ENCODE results near the gene VAPA. TPM values are rescaled to one million over a fixed set of nuclear protein-coding genes. Genes with fewer than 3 reads are reported as not detected.
"Not testable (repeated sequence)": the region's sequence is repeated elsewhere in the genome, so short reads cannot be mapped to it uniquely, and the experiment has no call there.

Gene VAPA
- polyA plus RNA-seq, 3 donors, result 209 to 265 (median 238) TPM

DNA sequence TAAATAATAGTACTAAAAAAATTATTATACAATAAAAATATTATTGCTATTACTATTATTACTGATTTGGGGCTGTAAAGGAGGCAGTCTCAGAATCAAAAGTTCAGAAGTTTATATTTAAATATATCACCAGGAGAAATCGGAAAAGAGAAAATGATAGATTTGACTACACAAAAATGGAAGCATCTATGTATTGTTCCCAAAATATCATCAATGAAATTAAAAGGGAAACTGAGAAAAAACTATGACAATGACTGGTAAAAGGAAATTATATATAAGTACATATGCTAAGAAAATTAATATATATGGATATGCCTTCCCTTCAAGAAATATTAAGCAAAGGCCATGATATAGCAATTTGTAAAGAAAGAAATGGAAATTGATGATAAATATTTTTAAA, 35.7 kb upstream of the VAPA start:
- no peak for DNase-seq (ENCODE audit: extremely low read depth in 1 of 11, low read depth in 9 of 11, low spot score in 4 of 11)

DNA sequence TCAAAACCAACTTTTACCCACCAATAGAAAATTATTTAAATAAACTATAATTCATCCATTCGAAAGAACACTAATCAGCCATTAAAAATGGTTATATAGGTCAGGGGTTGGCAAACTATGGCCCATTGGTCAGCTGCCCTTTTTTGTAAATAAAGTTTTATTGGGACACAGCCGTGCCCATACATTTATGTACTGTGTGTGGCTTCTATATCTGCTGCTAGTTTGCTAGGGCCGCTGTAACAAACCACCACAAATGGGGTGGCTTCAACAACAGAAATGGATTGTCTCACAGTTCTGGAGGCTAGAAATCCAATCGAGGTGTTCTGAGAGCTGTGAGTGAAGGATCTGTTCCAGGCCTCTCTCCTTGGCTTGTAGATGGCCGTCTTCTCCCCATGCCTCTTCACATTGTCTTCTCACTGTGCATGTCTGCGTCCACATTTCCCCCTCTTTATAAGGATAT, 35.0 kb upstream of the VAPA start:
- no peak for DNase-seq (ENCODE audit: extremely low read depth in 1 of 11, low read depth in 9 of 11, low spot score in 4 of 11)

DNA sequence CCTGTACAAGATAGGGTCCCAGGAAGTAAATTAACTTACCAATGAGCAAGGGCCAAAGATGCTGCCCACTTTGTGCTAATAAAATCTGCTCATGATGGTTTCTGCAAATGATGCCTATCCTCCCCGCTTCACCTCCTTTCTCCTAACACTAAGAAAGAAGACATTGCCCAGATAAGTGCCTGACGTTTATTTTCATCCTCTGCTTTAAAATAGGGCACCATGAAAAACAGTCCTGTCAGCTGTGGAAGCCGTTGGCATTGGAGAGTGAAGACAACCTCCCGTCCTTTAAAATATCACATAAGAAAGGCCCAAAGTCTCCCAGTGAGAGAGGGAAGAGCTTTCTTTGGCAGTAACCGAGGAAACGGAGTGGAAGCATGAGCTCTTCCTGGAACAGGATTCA, 29.7 kb upstream of the VAPA start:
- DNase-seq (ENCODE audit: extremely low read depth in 1 of 11, low read depth in 9 of 11, low spot score in 4 of 11), result no peak

DNA sequence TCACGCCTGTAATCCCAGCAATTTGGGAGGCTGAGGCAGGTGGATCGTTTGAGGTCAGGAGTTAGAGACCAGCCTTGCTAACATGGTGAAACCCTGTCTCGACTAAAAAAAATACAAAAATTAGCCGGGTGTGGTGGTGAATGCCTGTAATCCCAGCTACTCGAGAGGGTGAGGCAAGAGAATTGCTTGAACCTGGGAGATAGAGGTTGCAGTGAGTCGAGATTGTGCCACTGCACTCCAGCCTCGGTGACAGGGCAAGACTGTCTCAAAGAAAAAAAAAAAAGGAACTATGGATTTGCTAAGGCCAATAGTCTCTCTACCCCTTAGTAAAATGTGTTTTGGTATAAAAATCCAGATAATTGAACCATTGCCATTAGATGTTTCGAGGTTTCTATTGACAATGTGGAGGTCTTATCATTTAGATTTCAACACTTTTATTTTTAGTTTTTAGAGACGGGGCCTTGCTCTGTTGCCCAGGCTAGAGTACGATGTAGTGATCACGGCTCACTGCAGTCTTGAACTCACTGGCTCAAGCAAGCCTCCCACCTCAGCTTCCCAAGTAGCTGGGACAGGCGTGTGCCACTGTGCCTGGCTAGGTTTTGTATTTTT, 29.2 kb upstream of the VAPA start:
- DNase-seq (ENCODE audit: extremely low read depth in 1 of 11, low read depth in 9 of 11, low spot score in 4 of 11), result no peak

DNA sequence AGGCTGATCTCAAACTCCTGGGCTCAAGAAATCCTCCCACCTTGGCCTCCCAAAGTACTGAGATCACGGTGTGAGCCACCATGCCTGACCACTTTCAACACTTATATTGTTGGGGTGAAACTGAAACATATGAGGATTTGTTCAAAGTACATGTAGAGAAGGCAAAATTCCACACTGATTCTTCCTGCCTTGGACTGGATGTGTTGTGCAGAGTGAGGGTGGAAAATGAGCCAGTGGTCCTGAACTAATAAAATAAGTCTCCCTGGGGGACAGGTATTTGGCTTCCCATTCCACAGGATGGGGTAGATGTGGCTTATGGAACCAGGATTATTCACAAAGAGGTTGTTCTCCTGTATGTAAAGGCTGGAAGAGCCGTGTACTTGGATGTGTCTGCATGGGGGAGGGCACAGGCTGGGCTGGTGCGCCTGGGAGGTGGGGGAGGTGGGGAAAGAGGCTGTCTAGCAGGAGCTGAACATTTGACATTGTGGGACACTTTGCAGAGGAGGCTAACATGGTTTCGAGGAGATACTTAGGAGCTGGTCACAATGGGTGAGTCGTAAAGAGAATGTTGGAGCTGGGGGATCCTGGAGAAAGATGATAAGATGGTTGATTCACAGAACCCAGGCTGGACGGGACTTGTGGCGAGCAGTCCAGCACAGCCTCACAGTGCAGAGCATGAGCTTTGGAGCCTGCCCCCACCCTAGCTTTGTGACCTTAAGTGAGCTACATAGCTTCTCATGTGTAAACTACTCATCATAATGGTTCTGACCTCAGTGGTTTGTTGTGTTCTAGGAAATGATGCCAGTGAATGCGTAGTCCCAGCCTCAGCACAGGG, 28.4 kb upstream of the VAPA start, which contains the start of gene TXNDC2:
Gene TXNDC2 (plus strand): TSS at position 804 of the 835 bp plus-strand sequence. CDS start 708 bp downstream, outside the sequence.
- DNase-seq (ENCODE audit: extremely low read depth in 1 of 11, low read depth in 9 of 11, low spot score in 4 of 11), result no peak

DNA sequence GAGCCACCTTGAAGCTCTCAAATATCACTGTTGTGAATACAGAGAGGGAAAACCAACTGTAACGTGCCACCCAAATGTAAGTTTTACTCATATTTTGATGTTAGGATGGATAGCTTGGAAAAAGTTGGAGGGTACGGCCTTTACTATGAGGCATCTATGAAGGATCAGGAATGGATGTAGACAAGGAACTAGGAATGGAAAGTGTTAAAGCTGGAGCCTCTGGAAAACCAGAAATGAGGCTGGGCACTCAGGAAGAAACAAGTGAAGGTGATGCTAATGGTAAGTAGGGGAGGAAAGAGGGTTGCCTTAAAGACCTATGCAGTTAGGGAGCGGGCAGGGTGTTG, 27.8 kb upstream of the VAPA start:
- DNase-seq (ENCODE audit: extremely low read depth in 1 of 11, low read depth in 9 of 11, low spot score in 4 of 11), result no peak

DNA sequence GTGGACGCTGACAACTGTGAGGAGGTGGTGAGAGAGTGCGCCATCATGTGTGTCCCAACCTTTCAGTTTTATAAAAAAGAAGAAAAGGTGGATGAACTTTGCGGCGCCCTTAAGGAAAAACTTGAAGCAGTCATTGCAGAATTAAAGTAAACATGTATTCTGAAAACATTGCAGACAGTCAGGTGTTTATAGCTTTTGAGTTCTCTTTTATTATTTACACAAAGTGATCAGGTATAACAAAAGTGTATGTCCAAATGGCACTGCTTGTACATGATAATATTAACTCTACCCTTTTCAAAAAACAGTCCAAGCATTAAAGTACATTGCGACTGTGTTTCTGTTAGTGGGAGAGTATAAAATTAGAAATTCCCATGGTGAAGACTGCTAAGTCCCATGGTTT, 25.8 kb upstream of the VAPA start:
- no peak for DNase-seq (ENCODE audit: extremely low read depth in 1 of 11, low read depth in 9 of 11, low spot score in 4 of 11)

DNA sequence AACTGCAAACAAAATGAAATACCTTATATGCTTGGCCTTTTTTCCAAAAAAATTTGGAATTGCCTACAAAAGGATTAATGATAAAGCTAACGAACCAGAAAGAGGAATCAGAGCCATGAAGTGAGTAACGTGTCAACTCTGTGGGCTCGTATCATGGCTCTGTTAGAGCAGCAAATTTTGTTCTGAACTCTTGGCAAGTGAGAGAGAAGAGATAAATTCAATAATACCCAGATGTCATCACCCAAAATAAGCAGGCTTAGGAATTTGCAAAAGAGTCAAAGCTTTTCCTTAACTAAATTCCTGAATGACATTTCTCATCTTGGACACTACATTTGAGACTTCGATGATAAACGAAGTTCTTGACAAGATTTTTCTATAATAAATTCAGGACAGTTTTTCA, 23.6 kb upstream of the VAPA start:
- no peak for DNase-seq (ENCODE audit: extremely low read depth in 1 of 11, low read depth in 9 of 11, low spot score in 4 of 11)

DNA sequence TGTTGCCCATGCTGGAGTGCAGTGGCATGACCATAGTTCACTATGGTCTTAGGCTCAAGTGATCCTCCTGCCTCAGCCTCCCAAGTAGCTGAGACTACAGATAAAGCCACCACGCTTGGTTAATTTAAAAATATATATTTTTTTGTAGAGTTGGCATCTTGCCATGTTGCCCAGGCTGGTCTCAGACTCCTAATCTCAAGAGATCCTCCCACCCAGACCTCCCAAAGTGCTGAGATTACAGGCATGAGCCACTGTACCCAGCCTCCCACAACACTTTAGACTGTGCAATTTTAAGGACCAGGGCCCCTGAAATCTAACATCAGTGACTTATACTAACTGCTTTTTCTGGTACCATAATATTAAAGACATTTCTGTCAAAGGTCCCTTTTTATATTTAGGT, 22.9 kb upstream of the VAPA start:
- DNase-seq (ENCODE audit: extremely low read depth in 1 of 11, low read depth in 9 of 11, low spot score in 4 of 11), result no peak

DNA sequence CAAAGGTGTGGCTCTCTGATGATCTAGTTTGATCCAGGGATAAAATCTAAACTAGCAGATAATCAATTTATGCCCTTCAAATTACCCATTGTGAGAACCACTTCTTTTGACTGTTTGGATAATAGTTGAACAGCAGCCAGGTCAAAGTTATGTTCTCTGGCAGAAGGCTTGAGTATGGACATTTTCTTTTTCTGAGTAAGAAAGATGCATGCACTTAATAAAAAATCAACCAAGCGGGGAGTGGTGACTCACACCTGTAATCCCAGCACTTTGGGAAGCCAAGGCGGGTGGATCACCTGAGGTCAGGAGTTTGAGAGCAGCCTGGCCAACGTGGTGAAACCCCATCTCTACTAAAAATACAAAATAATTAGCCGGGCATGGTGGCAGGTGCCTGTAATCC, 22.3 kb upstream of the VAPA start:
- DNase-seq (ENCODE audit: extremely low read depth in 1 of 11, low read depth in 9 of 11, low spot score in 4 of 11), result not testable (repeated sequence)

DNA sequence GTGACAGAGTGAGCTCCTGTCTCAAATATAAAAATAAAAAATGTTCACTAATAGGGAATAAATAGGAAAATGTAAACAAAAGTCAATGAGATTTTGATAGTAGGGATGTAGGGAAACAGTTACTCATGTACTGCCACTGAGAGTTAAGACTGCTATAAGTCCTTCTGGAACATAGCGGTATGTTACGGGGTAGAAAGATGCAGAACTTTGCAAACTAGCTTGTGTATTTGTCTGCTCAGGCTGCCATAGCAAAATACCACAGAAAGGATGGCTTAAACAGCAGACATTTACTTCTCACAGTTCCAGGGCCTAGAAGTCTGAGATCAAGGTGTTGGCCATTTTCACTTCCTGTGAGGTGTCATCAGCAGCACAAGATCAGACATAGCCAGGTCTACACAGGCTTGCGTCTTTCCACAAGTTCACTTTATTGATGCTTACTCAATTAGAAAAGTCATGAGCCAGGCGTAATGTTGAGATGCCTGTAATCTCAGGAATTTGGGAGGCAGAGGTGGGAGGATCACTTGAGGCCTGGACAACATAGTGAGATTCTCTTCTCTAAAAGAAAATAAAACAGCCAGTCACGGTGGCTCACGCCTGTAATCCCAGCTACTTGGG, 19.3 kb upstream of the VAPA start:
- DNase-seq (ENCODE audit: extremely low read depth in 1 of 11, low read depth in 9 of 11, low spot score in 4 of 11), result no peak

DNA sequence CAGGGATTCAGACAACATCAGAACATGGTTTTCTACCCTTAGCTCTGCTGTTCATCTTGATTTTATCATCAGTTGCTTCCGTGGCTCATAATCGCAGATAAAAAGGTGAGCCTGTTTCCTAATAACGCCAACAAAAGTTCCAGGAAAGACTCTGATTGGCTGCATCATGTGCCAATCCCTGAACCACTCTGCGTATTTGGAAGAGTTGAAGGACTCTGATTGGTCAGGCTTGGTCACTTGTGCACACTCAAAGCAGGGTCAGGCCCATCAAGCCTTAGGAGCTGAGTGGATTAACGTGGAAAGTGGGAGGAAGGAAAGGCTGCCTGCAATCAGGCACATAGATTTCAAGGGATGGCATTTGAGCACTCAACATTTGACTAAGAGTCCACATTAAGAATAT, 16.7 kb upstream of the VAPA start:
- DNase-seq (ENCODE audit: extremely low read depth in 1 of 11, low read depth in 9 of 11, low spot score in 4 of 11), result no peak

DNA sequence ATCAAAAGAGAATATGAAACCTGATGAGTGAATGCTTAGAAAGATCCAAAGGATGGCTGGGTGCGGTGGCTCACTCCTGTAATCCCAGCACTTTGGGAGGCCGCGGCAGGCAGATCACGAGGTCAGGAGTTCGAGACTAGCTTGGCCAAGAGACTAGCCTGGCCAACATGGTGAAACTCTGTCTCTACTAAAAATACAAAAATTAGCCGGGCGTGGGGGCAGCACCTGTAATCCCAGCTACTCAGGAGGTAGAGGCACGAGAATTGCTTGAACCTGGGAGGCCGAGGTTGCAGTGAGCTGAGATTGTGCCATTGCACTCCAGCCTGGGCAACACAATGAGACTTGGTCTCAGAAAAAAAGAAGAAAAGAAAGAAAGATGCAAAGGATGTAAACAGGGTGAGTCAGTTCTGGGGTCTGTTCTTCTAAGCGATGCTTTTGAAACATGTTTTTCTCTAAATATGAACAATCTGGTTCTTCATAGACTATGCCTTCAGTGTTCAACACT, 16.0 kb upstream of the VAPA start:
- DNase-seq (ENCODE audit: extremely low read depth in 1 of 11, low read depth in 9 of 11, low spot score in 4 of 11), result not testable (repeated sequence)

DNA sequence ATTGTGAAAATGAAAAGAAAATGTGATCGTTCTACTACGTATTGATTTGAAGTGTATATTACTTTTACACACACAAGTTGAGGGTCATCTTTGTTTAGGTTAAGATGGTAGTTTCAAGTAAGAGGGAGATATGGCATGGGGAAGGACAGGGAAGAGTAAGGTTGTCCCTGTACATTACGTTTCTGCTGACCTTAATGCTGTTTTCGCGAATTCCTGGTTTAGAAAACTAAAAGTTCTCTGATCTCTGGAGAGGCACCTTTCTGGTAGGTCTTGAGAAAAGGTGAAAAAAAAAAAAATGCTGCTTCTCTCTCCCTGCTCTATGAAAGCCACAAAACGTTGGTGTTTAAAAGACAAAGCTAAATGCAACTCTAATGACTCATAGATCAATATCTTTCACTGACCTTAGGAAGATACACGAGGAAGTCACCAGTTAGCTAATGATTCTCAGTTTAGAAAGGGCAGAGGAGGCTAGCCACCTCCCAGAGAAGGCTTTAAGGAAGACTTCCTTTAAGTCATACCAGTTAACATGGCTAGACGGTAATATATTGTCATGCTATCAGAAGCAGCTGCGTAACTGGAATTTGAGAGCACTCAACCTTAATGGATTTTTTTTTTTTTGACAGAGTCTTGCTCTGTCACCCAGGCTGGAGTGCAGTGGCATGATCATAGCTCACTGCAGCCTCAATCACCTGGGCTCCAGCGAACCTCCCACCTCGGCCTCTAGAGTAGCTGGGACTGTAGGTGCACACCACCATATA, 14.8 kb upstream of the VAPA start:
- no peak for DNase-seq (ENCODE audit: extremely low read depth in 1 of 11, low read depth in 9 of 11, low spot score in 4 of 11)

DNA sequence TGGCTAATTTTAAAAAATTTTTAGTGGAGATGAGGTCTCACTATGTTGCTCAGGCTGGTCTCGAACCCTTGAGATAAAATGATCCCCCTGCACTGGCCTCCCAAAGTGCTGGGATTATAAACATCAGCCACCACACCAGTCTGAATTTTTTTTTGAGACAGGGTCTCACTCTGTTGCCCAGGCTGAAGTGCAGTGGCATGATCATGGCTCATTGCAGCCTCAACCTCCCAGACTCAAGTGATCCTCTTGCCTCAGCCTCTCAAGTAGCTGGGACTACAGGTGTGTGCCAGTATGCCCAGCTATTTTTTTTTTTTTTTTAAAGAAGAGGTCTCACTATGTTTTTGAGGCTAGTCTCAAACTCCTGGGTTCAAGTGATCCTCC, 14.3 kb upstream of the VAPA start:
- DNase-seq (ENCODE audit: extremely low read depth in 1 of 11, low read depth in 9 of 11, low spot score in 4 of 11), result not testable (repeated sequence)

DNA sequence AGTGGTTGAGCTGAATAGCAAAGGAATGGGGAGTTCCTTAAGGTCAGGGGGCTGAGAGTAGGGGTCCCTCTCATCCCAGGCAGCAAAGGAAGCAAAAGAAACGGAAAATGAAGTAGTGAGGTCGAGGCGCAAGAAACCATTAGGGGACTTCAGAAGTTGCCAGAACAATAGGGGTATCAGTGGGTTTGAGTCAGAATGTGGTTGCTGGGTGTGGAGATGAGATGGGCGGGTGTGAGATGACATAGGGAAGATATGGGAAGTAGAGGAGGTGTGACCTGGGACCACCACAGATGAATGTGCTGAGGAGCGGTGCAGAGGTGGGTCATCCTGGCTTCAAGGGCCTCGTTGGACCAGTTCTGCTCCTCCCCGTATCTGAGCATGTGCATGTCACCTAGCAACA, 13.1 kb upstream of the VAPA start:
- no peak for DNase-seq (ENCODE audit: extremely low read depth in 1 of 11, low read depth in 9 of 11, low spot score in 4 of 11)

DNA sequence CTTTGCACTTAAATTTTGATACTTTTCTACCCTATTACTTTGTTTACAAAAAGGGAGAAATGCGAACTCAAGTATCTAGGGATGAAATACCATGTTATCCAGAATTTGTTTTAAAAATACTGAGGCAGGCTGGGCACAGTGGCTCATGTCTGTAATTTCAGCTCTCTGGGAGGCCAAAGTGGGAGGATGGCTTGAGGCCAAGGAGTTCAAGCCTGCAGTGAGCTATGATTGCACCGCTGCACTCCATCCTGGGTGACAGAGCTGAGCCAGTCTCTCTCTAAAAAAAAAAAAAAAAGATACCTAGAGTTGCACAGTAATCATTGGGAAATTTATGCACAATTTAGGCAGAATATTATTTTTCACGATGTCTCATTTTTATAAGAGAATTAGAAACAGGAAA, 12.4 kb upstream of the VAPA start:
- no peak for DNase-seq (ENCODE audit: extremely low read depth in 1 of 11, low read depth in 9 of 11, low spot score in 4 of 11)

DNA sequence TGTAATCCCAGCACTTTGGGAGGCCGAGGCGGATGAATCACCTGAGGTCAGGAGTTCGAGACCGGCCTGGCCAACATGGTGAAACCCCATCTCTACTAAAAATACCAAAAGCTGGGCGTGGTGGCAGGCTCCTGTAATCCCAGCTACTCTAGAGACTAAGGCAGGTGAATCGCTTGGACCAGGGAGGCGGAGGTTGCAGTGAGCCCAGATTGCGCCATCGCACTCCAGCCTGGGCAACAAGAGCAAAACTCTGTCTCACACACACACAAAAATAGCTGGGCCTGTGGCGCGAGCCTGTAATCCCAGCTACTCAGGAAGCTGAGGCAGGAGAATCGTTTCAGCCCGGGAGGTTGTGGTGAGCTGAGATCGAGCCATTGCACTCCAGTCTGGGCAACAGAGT, 11.6 kb upstream of the VAPA start:
- not testable (repeated sequence) for DNase-seq (ENCODE audit: extremely low read depth in 1 of 11, low read depth in 9 of 11, low spot score in 4 of 11)

DNA sequence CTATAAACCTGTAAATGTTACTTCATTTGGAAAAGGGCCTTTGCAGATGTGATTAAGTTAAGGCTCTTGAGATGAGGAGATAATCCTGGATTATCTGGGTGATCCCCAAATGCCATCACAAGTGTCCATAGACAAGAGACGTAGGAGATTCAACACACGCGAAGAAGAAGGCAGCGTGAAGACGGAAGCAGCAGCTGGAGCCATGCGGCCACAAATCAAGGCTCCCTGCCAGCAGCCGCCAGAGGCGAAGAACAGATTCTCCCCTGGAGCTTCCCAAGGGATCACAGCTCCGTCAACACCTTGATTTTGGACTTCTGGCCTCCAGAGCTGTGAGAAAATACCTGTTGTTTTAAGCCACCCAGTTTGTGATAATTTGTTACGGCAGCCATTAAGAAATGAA, 11.0 kb upstream of the VAPA start:
- no peak for DNase-seq (ENCODE audit: extremely low read depth in 1 of 11, low read depth in 9 of 11, low spot score in 4 of 11)
